Mucosa of descending colon (tissue), 3 donors: ENCODE data around the gene ACAA1. TPM values are rescaled to one million over a fixed set of nuclear protein-coding genes. Genes with fewer than 3 reads are reported as not detected.

Experiments
- ATAC-seq: fragments of 200-7000 bp; cut with Tn5 transposase; one replicate; pipeline ENCODE4 v1.9.1; 2020; ENCODE audit warnings: mild to moderate bottlenecking, moderate library complexity
- DNase-seq, 3 donors: peaks; one replicate each; pipeline ENCODE4 v3.0.0-alpha.2; 2020
- H3K36me3 ChIP-seq: fragments of 200-600 bp; one replicate; pipeline ENCODE4 v1.8.0; 2021; ENCODE audit warnings: low read depth, mild to moderate bottlenecking
- H3K4me1 ChIP-seq: fragments of 200-600 bp; one replicate; pipeline ENCODE4 v1.8.0; 2021; ENCODE audit warnings: low read depth, mild to moderate bottlenecking
- H3K4me3 ChIP-seq: fragments of 200-600 bp; one replicate; pipeline ENCODE4 v1.8.0; 2021; ENCODE audit warnings: mild to moderate bottlenecking
- H3K9me3 ChIP-seq: fragments of 200-600 bp; one replicate; pipeline ENCODE4 v1.8.0; 2021; ENCODE audit warnings: mild to moderate bottlenecking
- intact Hi-C, 2 donors: fragments of 100-400 bp; cut with DNase I in 1 of 2; cut with micrococcal nuclease in 1 of 2; formaldehyde crosslinking; loops; one replicate each; pipeline versions ENCODE4 v1.11.0 to v1.11.1; 2022; cut with DNase I, micrococcal nuclease
- total RNA-seq, 3 donors: library from RNA; stranded (reverse); fragmentation: NEBNext Ultra II Directional in 2 of 3; extraction: Animal tissue kit (Norgen Biotek cat#: 25700) in 2 of 3; gene quantifications; one replicate each; pipeline versions ENCODE4 v1.2.1 to v1.2.4, GENCODE V29; 2021 to 2023
- TF ChIP-seq, protein P1 (sequence below): fragments of 200-600 bp; IDR thresholded peaks from one replicate; pipeline ENCODE4 v1.8.0; 2022; ENCODE audit warnings: antibody characterized with exemption, mild to moderate bottlenecking
- donor health status: DM: no; HTN: no; CAD: no; lungs with moderate emphysema.
- donor health status: DM: no; HTN: no; CAD: no.
- donor health status: DM: no; HTN: yes; CAD: no.

ACAA1 gene
- total RNA-seq, 3 donors from 2014 or later: 102 to 201 (median 138) TPM

DNA sequence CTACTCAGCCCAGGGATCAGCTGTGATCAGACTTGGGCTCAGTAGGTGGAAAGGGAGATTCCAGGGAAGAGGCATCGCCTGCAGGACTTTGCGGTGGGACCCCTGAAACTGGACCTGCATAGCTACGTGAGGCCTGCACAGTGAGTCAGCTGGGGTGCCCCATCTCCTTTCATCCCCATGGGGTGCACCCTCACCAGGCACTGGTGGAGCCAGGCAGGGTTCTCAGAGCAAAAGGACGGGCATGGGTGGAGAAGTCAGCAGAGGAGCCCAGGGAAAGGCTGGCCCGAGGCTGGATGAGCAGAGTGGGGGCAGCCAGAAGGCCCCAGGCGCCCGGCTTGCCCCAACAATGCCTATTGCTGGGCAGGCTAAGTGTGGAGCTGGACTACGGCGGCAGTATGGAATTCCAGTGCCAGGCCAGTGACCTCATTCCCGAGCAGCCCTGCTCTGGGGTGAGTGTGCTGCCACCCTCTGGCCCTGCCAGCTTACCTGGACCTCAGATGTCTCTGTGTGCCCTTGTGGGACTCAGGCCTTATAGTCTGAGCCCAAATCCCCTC lies 19.7 kb downstream of the ACAA1 start:
- TF ChIP-seq, protein P1, sequence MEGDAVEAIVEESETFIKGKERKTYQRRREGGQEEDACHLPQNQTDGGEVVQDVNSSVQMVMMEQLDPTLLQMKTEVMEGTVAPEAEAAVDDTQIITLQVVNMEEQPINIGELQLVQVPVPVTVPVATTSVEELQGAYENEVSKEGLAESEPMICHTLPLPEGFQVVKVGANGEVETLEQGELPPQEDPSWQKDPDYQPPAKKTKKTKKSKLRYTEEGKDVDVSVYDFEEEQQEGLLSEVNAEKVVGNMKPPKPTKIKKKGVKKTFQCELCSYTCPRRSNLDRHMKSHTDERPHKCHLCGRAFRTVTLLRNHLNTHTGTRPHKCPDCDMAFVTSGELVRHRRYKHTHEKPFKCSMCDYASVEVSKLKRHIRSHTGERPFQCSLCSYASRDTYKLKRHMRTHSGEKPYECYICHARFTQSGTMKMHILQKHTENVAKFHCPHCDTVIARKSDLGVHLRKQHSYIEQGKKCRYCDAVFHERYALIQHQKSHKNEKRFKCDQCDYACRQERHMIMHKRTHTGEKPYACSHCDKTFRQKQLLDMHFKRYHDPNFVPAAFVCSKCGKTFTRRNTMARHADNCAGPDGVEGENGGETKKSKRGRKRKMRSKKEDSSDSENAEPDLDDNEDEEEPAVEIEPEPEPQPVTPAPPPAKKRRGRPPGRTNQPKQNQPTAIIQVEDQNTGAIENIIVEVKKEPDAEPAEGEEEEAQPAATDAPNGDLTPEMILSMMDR: no peak
- DNase-seq (peak in 2 of 3 donors; percentile 50), ATAC-seq (peak; percentile 50)
- Histone ChIP-seq H3K9me3 (no peaks in the 10 kb centered on the region), H3K4me1 (no peaks in the 10 kb centered on the region), H3K36me3 (no peaks in the 10 kb centered on the region), H3K4me3 (no peak overlapping the region)
- intact Hi-C loops: no loop called here

DNA sequence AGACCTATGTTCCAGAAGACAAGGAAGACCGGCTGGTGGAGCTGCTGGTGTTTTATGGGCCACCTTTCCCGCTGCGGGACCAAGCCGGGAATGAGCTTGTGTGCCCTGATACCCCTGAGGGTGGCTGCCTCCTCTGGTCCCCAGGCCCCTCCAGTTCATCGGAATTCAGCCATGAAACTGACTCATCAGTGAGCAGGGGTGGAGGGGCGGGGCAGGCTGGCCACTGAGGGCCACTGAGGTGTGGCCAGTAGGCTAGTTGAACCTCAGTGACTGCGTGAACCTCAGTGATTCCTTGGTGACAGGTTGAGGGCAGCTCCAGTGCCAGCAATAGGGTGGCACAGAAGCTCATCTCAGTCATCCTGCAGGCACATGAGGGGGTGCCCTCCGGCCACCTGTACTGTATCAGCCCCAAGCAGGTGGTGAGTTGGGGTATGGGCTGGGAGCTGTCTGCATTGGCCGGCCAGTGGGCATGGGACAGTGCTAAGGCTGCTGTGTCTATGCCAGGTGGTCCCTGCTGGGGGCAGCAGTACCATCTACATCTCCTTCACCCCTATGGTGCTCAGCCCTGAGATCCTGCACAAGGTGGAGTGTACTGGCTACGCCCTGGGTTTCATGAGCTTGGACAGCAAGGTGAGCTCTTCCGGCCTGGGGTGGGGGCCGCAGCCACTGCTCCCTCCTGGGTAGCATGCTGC lies 20.3 kb downstream of the ACAA1 start:
- ATAC-seq: peak; percentile 41
- intact Hi-C loops: no loop called here

DNA sequence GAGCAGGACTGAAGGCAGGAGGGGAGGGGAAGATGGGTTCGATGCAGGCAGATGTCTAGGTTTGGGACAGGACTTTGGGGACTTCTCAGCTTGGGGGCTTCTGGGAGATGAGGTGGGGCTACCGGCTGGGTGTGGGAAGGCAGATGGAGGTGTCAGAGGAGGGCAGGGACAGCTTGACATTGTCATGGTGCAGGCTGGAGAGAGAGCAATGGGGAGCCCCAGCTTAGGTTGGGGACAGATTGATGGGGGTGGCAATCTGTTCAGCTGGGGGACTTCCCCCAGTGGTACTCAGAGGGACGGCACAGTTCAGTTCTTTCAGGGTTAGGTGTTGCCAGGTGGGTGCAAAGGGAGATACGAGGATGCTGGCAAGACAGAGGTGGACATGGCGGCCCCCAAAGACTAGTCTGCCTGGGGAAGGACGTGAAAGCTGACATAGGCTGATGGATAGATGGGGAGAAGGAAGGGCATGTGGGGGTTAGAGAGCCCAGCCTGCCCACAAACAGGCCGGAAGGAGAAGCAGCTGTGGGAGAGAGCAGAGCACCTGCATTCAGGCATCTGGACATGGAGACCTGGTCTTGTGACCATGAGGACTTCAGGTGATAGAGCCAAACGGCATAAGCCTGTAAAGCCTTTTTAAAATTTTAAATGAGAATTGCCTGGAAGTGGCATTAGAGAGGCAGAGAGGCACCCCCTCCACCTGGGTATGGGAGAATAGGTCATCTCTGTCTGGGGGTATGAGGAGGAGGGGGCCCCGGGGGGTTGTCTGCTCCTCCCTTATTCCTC lies 21.1 kb downstream of the ACAA1 start:
- H3K36me3 ChIP-seq: no peaks in the 10 kb centered on the region
- DNase-seq: peak in 1 of 3 donors; percentile 19
- TF ChIP-seq, protein P1: no peak
- H3K9me3 ChIP-seq: no peaks in the 10 kb centered on the region
- intact Hi-C loops: no loop called here
- no peak overlapping the region for H3K4me3 ChIP-seq
- H3K4me1 ChIP-seq: no peaks in the 10 kb centered on the region
- no peak for ATAC-seq

More for the DNA sequence above, 20.3 kb downstream of the ACAA1 start:
- H3K4me1 ChIP-seq: no peaks in the 10 kb centered on the region
- H3K9me3 ChIP-seq: no peaks in the 10 kb centered on the region
- DNase-seq: peak in 2 of 3 donors; percentile 37 to 42
- no peak overlapping the region for H3K4me3 ChIP-seq
- TF ChIP-seq, protein P1: no peak
- H3K36me3 ChIP-seq: no peaks in the 10 kb centered on the region

DNA sequence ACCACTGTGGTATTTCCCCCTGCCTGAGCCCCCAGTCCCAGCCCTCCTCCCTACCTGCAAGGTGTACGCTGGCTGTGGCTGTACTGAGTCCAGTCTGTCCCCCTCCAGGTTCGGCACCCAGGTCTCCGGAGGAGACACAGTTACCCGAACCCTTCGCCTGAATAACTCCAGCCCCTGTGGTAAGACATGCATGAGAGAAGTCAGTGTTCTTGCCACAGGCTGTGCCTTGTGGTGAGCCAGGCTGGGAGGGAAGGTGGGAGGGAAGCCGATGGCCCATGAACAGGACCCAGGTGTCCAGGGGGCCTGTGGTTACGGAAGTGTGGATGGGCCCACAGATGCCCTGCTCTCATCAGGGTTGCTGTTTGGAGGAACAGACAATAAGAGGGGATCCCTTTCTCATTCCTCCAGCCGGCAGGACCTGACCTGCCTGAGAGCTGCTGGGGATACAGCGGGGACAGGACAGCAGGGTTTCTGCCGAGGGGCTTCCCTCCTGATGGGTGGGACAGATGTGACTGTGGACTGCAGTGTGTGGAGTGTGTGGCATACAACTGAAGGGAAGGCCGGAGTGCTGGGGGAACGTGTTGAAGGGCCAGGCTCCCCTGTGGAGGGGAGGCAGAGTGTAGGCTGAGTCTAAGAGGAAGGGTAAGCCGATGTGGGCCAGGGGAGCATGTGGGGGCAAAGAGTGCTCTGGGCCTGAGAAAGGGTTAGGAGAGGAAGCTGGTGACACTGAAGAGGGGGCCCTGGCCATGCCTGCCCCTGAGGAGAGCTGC lies 21.9 kb downstream of the ACAA1 start:
- Histone ChIP-seq H3K9me3 (no peaks in the 10 kb centered on the region), H3K4me1 (no peaks in the 10 kb centered on the region), H3K36me3 (no peaks in the 10 kb centered on the region), H3K4me3 (no peak overlapping the region)
- ATAC-seq (no peak), DNase-seq (peak in 1 of 3 donors; percentile 18)
- intact Hi-C loops: no loop called here
- TF ChIP-seq, protein P1: no peak
